ENCODE results near the gene TMEM201.

Gene TMEM201

GRCh38 chr1:9551984-9552383 is 36.7 kb upstream of the TMEM201 start:
- H3K4me3 ChIP-seq (ENCODE audit: low read depth, low read length), result no peak overlapping the region
- no peak for DNase-seq (ENCODE audit: low read depth)
- TF ChIP-seq, protein P1, sequence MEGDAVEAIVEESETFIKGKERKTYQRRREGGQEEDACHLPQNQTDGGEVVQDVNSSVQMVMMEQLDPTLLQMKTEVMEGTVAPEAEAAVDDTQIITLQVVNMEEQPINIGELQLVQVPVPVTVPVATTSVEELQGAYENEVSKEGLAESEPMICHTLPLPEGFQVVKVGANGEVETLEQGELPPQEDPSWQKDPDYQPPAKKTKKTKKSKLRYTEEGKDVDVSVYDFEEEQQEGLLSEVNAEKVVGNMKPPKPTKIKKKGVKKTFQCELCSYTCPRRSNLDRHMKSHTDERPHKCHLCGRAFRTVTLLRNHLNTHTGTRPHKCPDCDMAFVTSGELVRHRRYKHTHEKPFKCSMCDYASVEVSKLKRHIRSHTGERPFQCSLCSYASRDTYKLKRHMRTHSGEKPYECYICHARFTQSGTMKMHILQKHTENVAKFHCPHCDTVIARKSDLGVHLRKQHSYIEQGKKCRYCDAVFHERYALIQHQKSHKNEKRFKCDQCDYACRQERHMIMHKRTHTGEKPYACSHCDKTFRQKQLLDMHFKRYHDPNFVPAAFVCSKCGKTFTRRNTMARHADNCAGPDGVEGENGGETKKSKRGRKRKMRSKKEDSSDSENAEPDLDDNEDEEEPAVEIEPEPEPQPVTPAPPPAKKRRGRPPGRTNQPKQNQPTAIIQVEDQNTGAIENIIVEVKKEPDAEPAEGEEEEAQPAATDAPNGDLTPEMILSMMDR (IDR thresholded peaks at IDR 0.05; ENCODE audit: insufficient read depth, low read depth, low read length, missing control alignments), result no peak

- no peak for DNase-seq (ENCODE audit: low read depth)
- H3K4me3 ChIP-seq (ENCODE audit: low read depth, low read length), result no peak overlapping the region
- TF ChIP-seq, protein P1 (IDR thresholded peaks at IDR 0.05; ENCODE audit: insufficient read depth, low read depth, low read length, missing control alignments), result no peak
These were observed 35.0 kb upstream of the TMEM201 start for GRCh38 chr1:9553736-9554144.

DNA sequence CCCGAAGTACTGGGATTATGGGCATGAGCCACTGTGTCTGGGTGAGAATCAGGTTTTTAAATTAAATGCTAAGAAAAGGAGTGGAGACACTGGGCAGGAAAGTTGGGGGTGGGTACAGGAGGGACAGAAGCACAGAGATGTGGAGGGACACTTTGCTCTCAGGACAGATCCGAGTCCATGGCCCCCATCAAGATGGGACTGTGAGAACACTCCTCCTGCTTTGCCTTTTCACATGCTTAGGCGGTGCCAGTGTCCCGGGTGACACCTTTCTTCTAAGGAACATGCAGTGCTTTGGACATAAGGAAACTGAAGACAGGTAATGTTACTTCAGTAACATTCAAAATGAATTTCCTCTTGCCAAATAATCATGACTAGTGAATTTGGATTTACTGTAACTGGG is 32.8 kb upstream of the TMEM201 start:
- H3K4me3 ChIP-seq (ENCODE audit: low read depth, low read length), result no peak overlapping the region
- TF ChIP-seq, protein P1 (IDR thresholded peaks at IDR 0.05; ENCODE audit: insufficient read depth, low read depth, low read length, missing control alignments), result no peak
- DNase-seq (ENCODE audit: low read depth), result no peak

DNA sequence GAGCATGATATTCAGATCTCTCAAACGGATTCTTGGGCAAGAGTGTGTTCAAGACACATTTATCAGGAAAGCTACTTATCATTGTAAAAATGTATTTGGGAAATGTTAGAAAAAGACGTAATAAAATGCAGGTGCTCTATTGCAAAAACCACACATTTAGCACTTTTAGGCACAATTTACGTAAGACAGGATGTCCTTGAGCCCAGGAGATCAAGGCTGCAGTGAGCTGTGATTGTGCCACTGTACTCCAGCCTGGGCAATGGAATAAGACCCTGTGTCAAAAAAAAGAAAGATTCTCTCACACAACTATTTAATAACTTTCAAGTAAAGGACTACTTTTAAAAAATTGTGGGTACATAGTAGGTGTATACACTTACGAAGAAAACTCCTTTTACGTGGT is 31.1 kb upstream of the TMEM201 start:
- H3K4me3 ChIP-seq (ENCODE audit: low read depth, low read length), result no peak overlapping the region
- TF ChIP-seq, protein P1 (IDR thresholded peaks at IDR 0.05; ENCODE audit: insufficient read depth, low read depth, low read length, missing control alignments), result no peak
- DNase-seq (ENCODE audit: low read depth), result no peak

DNA sequence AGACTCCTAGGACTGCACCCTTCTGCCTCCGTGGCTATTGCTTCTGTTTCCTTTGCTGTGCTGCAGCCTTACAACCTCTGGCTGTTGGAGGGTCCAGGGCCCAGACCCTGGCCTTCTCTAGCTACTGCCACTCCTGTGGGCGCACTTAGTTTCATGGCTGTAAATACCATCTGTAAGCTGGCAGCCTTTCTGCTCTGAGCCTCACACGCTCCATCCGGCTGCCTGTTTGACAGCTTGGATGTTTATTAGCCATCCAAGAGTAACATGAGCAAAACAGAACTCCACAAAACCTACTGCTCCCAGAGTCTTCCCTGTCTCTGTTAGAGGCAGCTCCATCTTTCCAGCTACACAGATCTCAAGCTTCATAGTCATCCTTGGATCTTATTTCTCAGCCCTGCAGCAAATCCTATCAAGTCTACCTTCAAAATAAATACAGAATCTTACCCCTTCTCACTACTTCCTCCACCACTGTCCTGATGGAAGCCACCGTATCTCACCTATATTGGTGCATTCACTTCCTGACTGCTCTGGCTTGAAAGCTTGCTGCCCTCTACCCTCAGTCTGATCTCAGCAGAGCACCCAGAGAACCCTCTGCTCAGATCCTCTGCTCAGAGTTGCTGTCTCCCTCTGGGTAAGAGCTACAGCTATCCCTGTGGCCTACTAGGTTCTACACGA is 30.3 kb upstream of the TMEM201 start:
- no peak overlapping the region for H3K4me3 ChIP-seq (ENCODE audit: low read depth, low read length)
- TF ChIP-seq, protein P1 (IDR thresholded peaks at IDR 0.05; ENCODE audit: insufficient read depth, low read depth, low read length, missing control alignments), result no peak
- no peak for DNase-seq (ENCODE audit: low read depth)

GRCh38 chr1:9558946-9559545 is 29.7 kb upstream of the TMEM201 start:
- H3K4me3 ChIP-seq (ENCODE audit: low read depth, low read length), result no peak overlapping the region
- TF ChIP-seq, protein P1 (IDR thresholded peaks at IDR 0.05; ENCODE audit: insufficient read depth, low read depth, low read length, missing control alignments), result no peak
- no peak for DNase-seq (ENCODE audit: low read depth)
